ENCODE data around the gene SLC35A5. TPM values are rescaled to one million over a fixed set of nuclear protein-coding genes. Genes with fewer than 3 reads are reported as not detected.

Gene SLC35A5
- total RNA-seq, 4 donors from 2014 or later: 18.6 to 28.7 (median 22.8) TPM

GRCh38 chr3:112611752-112612515, 50.1 kb downstream of the SLC35A5 start:
- no peak overlapping the region for H3K27ac ChIP-seq (replicated peaks in 1 of 4)
- H3K4me3 ChIP-seq: no peak overlapping the region
- intact Hi-C loops (cut with DNase I): no loop called here
- WGBS: 76% methylated on average over 5 of the region's 5 CpGs
- no peak for DNase-seq (ENCODE audit: extremely low spot score)
- H3K4me1 ChIP-seq: peaks cover 0 to 3% (median 0%) of the 10 kb centered on the region in 4 donors
- no peaks in the 10 kb centered on the region for H3K9me3 ChIP-seq
- H3K36me3 ChIP-seq: peaks cover 0 to 76% (median 5%) of the 10 kb centered on the region in 4 donors
- no peaks in the 10 kb centered on the region for H3K27me3 ChIP-seq
- TF ChIP-seq CTCF (IDR thresholded peaks at IDR 0.05): no peak
- TF ChIP-seq POLR2A (IDR thresholded peaks at IDR 0.05; ENCODE audit: low read depth): no peak
- no peak for TF ChIP-seq POLR2AphosphoS5 (IDR thresholded peaks at IDR 0.05)
- no peak for TF ChIP-seq EP300 (IDR thresholded peaks at IDR 0.05)

GRCh38 chr3:112615989-112616731, 54.3 kb downstream of the SLC35A5 start:
- TF ChIP-seq POLR2A (IDR thresholded peaks at IDR 0.05; ENCODE audit: low read depth) (no peak), POLR2AphosphoS5 (IDR thresholded peaks at IDR 0.05) (no peak), CTCF (IDR thresholded peaks at IDR 0.05) (no peak), EP300 (IDR thresholded peaks at IDR 0.05) (no peak)
- Histone ChIP-seq H3K36me3 (peaks cover 0 to 58% (median 4%) of the 10 kb centered on the region in 4 donors), H3K4me1 (peaks cover 0 to 7% (median 2%) of the 10 kb centered on the region in 4 donors), H3K4me3 (no peak overlapping the region), H3K9me3 (no peaks in the 10 kb centered on the region), H3K27me3 (no peaks in the 10 kb centered on the region), H3K27ac (replicated peaks in 1 of 4) (no peak overlapping the region)
- no peak for DNase-seq (ENCODE audit: extremely low spot score)
- 76% methylated on average over 7 of the region's 7 CpGs for WGBS
- intact Hi-C loops (cut with DNase I): no loop called here

GRCh38 chr3:112617285-112617684, 55.4 kb downstream of the SLC35A5 start:
- Histone ChIP-seq H3K9me3 (no peaks in the 10 kb centered on the region), H3K4me1 (peaks cover 0 to 7% (median 2%) of the 10 kb centered on the region in 4 donors), H3K27me3 (no peaks in the 10 kb centered on the region), H3K36me3 (peaks cover 0 to 52% (median 4%) of the 10 kb centered on the region in 4 donors), H3K4me3 (no peak overlapping the region), H3K27ac (replicated peaks in 1 of 4) (no peak overlapping the region)
- no peak for DNase-seq (ENCODE audit: extremely low spot score)
- intact Hi-C loops (cut with DNase I): no loop called here
- TF ChIP-seq EP300 (IDR thresholded peaks at IDR 0.05) (no peak), CTCF (IDR thresholded peaks at IDR 0.05) (no peak), POLR2A (IDR thresholded peaks at IDR 0.05; ENCODE audit: low read depth) (no peak), POLR2AphosphoS5 (IDR thresholded peaks at IDR 0.05) (no peak)
- 100% methylated on average over 2 of the region's 2 CpGs for WGBS

GRCh38 chr3:112619295-112619694, 57.5 kb downstream of the SLC35A5 start:
- intact Hi-C loops (cut with DNase I): no loop called here

More at GRCh38 chr3:112619295-112619694, 57.5 kb downstream of the SLC35A5 start:
- Histone ChIP-seq H3K27me3 (no peaks in the 10 kb centered on the region), H3K36me3 (peaks cover 0 to 43% (median 4%) of the 10 kb centered on the region in 4 donors), H3K4me3 (no peak overlapping the region), H3K9me3 (no peaks in the 10 kb centered on the region), H3K4me1 (peaks cover 0 to 18% (median 2%) of the 10 kb centered on the region in 4 donors), H3K27ac (replicated peaks in 1 of 4) (no peak overlapping the region)
- DNase-seq (ENCODE audit: extremely low spot score): no peak
- WGBS: 76% methylated on average over 2 of the region's 2 CpGs
- no peak for TF ChIP-seq CTCF (IDR thresholded peaks at IDR 0.05)
- no peak for TF ChIP-seq EP300 (IDR thresholded peaks at IDR 0.05)
- TF ChIP-seq POLR2A (IDR thresholded peaks at IDR 0.05; ENCODE audit: low read depth): no peak
- no peak for TF ChIP-seq POLR2AphosphoS5 (IDR thresholded peaks at IDR 0.05)

Measured in esophagus muscularis mucosa (tissue), 4 donors.